GM12865 (cell line): ENCODE measurements around the gene CFD.

Source experiments
- DNase-seq: peaks from one replicate; pipeline ENCODE4 v3.0.0; 2010; ENCODE audit warnings: low read depth
- H3K4me3 ChIP-seq: 2 replicates; pipeline ENCODE4 v1.5.1; 2011; ENCODE audit warnings: mild to moderate bottlenecking, low read depth, low read length, control low read depth
- TF ChIP-seq, protein P1 (sequence below): IDR thresholded peaks from 2 replicates; pipeline ENCODE4 v1.5.1; 2011; ENCODE audit warnings: low read length, control low read depth, low read depth, inconsistent platforms; ENCODE audit not compliant: insufficient read depth; ENCODE audit errors: missing control alignments

CFD gene

DNA sequence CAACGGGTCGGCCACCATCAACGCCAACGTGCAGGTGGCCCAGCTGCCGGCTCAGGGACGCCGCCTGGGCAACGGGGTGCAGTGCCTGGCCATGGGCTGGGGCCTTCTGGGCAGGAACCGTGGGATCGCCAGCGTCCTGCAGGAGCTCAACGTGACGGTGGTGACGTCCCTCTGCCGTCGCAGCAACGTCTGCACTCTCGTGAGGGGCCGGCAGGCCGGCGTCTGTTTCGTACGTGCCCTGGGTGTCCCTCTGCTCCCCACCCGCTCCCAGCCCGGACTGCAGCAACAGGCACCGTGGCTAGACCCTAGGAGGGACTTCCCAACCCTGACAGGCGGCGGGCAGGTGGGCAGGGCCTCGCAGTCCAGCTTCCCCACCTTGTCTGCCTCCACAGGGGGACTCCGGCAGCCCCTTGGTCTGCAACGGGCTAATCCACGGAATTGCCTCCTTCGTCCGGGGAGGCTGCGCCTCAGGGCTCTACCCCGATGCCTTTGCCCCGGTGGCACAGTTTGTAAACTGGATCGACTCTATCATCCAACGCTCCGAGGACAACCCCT is 3.8 kb upstream of the CFD start:
- DNase-seq, result no peak
- no peak overlapping the region for H3K4me3 ChIP-seq
- TF ChIP-seq, protein P1, sequence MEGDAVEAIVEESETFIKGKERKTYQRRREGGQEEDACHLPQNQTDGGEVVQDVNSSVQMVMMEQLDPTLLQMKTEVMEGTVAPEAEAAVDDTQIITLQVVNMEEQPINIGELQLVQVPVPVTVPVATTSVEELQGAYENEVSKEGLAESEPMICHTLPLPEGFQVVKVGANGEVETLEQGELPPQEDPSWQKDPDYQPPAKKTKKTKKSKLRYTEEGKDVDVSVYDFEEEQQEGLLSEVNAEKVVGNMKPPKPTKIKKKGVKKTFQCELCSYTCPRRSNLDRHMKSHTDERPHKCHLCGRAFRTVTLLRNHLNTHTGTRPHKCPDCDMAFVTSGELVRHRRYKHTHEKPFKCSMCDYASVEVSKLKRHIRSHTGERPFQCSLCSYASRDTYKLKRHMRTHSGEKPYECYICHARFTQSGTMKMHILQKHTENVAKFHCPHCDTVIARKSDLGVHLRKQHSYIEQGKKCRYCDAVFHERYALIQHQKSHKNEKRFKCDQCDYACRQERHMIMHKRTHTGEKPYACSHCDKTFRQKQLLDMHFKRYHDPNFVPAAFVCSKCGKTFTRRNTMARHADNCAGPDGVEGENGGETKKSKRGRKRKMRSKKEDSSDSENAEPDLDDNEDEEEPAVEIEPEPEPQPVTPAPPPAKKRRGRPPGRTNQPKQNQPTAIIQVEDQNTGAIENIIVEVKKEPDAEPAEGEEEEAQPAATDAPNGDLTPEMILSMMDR, result no peak

DNA sequence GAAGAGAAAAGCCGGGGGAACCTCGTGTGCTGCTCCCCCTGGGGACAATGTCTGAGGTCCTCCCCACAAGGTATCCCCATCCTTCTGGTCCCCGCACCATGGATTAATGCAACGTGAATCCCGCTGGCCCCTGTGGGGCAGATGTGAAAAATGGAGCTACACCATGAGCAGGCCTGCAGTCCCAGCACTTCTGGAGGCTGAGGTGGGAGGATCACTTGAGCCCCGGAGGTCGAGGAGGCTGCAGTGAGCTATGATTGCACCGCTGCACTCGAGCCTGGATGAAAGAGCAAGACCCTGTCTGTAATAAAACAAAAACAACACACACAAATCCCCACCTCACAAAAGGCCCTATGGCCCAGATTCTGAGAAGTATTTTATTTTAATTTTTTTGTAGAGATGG is 1.2 kb upstream of the CFD start:
- TF ChIP-seq, protein P1, result no peak
- DNase-seq, result no peak
- H3K4me3 ChIP-seq, result no peak overlapping the region

DNA sequence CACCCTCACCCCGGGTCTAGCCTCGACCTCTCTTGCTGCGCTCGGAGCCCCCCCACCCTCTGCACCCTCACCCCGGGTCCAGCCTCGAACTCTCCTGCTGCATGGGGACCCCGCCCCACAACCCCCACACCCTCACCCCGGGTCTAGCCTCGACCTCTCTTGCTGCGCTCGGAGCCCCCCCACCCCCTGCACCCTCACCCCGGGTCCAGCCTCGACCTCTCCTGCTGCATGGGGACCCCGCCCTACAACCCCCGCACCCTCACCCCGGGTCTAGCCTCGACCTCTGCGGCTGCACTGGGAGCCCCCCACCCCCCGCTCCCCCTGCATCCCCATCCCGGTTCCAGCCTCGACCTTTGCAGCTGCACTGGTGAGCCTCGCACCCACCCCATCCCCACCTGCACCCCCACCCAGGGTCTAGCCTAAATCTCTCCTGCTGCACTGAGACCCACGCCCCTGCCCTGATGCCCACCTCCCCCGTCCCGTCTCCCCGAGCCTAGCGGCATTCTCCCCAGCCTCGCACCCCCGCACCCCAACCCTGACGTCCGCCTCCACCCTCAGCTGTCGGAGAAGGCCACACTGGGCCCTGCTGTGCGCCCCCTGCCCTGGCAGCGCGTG is 1.8 kb downstream of the CFD start:
- no peak overlapping the region for H3K4me3 ChIP-seq
- TF ChIP-seq, protein P1, result no peak
- no peak for DNase-seq

DNA sequence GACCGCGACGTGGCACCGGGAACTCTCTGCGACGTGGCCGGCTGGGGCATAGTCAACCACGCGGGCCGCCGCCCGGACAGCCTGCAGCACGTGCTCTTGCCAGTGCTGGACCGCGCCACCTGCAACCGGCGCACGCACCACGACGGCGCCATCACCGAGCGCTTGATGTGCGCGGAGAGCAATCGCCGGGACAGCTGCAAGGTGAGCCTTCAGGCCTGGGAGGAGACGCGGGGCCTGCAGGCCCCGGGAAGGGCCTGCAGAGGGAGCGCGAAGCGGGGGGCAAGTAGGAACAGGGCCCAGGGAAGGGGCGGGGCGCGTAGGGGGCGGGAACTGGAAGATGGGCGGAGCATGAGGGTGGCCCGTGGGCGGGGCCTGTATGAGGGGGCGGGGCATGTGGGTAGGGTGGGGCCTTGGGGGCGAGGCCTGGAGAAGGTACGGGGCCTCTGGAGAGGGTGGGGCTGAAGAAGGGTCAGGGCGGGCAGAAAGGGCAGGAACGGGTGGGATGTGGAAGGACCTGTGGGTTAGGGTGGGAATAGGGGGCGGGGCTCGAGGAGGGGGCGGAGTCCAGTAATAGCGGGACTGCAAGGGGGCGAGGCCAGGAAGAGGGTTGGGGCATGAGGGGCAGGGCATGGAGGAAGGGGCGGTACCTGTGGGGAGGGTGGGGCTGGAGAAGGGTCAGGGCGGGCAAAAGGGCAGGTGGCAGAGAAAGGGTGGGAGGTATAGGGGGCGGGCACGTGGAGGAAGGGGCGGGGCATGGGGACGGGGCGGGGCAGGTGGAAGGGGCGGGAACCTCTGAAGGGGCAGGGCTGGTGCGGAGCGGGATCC is 2.5 kb downstream of the CFD start:
- DNase-seq, result peak; percentile 70
- TF ChIP-seq, protein P1, result peak; percentile 1
- no peak overlapping the region for H3K4me3 ChIP-seq

DNA sequence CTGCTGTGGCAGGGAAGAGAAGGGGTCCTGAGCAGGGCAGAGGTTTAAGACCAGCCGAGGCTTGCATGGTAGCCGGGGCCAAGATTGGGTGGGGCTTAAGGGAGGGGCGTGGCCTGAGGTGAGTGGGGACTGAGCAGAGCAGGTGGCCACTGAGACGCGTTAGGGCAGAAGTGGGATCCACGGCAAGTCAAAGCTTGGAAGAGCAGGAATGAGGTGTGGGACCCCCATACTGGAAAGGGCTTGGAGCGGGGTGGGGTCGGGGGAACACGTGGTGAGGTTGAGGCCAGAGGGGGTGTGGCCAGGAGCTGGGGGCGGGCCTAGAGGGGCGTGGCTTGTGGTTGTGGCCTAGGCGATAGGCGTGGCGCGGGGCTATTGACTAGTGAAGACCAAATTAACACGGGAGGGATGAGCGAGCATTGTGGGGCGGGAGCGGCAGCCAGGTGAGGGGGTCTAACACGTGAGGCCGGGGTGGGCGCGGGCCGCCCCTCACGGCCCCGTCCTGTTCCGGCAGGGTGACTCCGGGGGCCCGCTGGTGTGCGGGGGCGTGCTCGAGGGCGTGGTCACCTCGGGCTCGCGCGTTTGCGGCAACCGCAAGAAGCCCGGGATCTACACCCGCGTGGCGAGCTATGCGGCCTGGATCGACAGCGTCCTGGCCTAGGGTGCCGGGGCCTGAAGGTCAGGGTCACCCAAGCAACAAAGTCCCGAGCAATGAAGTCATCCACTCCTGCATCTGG is 3.3 kb downstream of the CFD start:
- TF ChIP-seq, protein P1, result no peak
- no peak overlapping the region for H3K4me3 ChIP-seq

DNA sequence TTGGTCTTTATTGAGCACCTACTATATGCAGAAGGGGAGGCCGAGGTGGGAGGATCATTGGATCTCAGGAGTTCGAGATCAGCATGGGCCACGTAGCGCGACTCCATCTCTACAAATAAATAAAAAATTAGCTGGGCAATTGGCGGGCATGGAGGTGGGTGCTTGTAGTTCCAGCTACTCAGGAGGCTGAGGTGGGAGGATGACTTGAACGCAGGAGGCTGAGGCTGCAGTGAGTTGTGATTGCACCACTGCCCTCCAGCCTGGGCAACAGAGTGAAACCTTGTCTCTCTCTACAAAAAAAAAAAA is 3.8 kb downstream of the CFD start:
- no peak for DNase-seq
- no peak overlapping the region for H3K4me3 ChIP-seq
- TF ChIP-seq, protein P1, result no peak

More for the DNA sequence above, 3.3 kb downstream of the CFD start:
- DNase-seq, result peak; percentile 79
